GM12878 (cell line): Measurements from ENCODE around the gene PPP1R13B. TPM values are rescaled to one million over a fixed set of nuclear protein-coding genes. Genes with fewer than 3 reads are reported as not detected.

Experiments
- ATAC-seq: fragments of 200-7000 bp; cut with Tn5 transposase; 3 replicates; pipeline ENCODE4 v1.9.1; 2020; ENCODE audit warnings: mild to moderate bottlenecking, moderate library complexity
- BruUV-seq: library from RNA; stranded (reverse); fragments of 400-500 nt; replicated peaks from 2 replicates; lab custom pipeline; 2021; lab: Mats Ljungman, UMichigan
- CTCF ChIA-PET: fragments of 300-600 bp; sonication (Branson Sonifier 250); formaldehyde crosslinking; extraction: SDS; loops from one replicate; lab custom pipeline; 2021; ENCODE audit warnings: inconsistent platforms; lab: Yijun Ruan, JAX
- POLR2A ChIA-PET: fragments of 350-600 bp; formaldehyde crosslinking; extraction: SDS; loops from one replicate; lab custom pipeline; 2021; ENCODE audit warnings: inconsistent platforms; lab: Charles Lee
- RAD21 ChIA-PET: fragments of 300-600 bp; sonication (Branson Sonifier 250); formaldehyde crosslinking; loops from one replicate; lab custom pipeline; 2023; ENCODE audit warnings: antibody characterized with exemption; ENCODE audit not compliant: unreplicated experiment; lab: Charles Lee
- SMC1A ChIA-PET: fragments of 300-600 bp; sonication (Branson Sonifier 250); formaldehyde crosslinking; loops from one replicate; lab custom pipeline; 2023; ENCODE audit not compliant: unreplicated experiment, uncharacterized antibody; lab: Charles Lee
- DNase-seq: peaks from one replicate; pipeline ENCODE4 v3.0.0-alpha.2; 2011; ENCODE audit warnings: low read depth, low spot score
- FAIRE-seq: peaks from 3 replicates; lab custom pipeline; 2011; peaks lifted over from hg19 to GRCh38; lab: Jason Lieb, UNC
- H2AFZ ChIP-seq: 2 replicates; pipeline ENCODE4 v1.6.0; 2011; ENCODE audit warnings: low read depth, low read length, control low read depth; ENCODE audit not compliant: control insufficient read depth
- H3K27ac ChIP-seq: 2 replicates; pipeline ENCODE4 v1.5.1; 2011; ENCODE audit warnings: control low read depth; ENCODE audit not compliant: control insufficient read depth, insufficient read depth
- H3K27me3 ChIP-seq, 2 experiments: replicated peaks in 1 of 2; 2 replicates each; pipeline versions ENCODE4 v1.6.0 to v1.6.1; 2011; ENCODE audit warnings: low read length in 1 of 2; ENCODE audit not compliant: control insufficient read depth in 2 of 2, insufficient read depth in 2 of 2
- H3K36me3 ChIP-seq, 2 experiments: 2 replicates each; pipeline ENCODE4 v1.5.1; 2011; ENCODE audit warnings: low read length in 1 of 2; ENCODE audit not compliant: control insufficient read depth in 2 of 2, insufficient read depth in 2 of 2
- H3K4me1 ChIP-seq: 2 replicates; pipeline ENCODE4 v1.6.1; 2011; ENCODE audit warnings: mild to moderate bottlenecking, low read length, moderate library complexity, mixed read lengths; ENCODE audit not compliant: control insufficient read depth, insufficient read depth
- H3K4me2 ChIP-seq: 2 replicates; pipeline ENCODE4 v1.6.0; 2011; ENCODE audit warnings: control low read depth; ENCODE audit not compliant: control insufficient read depth, insufficient read depth
- H3K4me3 ChIP-seq: fragments of 200-600 bp; sonication (generic); 2 replicates; pipeline ENCODE4 v1.5.1; 2016
- H3K79me2 ChIP-seq: 2 replicates; pipeline ENCODE4 v1.6.0; 2011; ENCODE audit warnings: low read length; ENCODE audit not compliant: control insufficient read depth, insufficient read depth
- H3K9ac ChIP-seq: 2 replicates; pipeline ENCODE4 v1.8.0; 2011; ENCODE audit warnings: low read length, control low read depth, mixed read lengths; ENCODE audit not compliant: control insufficient read depth, insufficient read depth
- H3K9me3 ChIP-seq: replicated peaks from 3 replicates; pipeline ENCODE4 v1.5.1; 2011; ENCODE audit warnings: mild to moderate bottlenecking, low read length; ENCODE audit not compliant: control insufficient read depth, insufficient read depth
- H4K20me1 ChIP-seq: 2 replicates; pipeline ENCODE4 v1.6.0; 2011; ENCODE audit not compliant: control insufficient read depth, insufficient read depth
- ATF3 ChIP-seq: IDR thresholded peaks from 2 replicates; pipeline ENCODE4 v1.6.1; 2011; ENCODE audit warnings: low read depth, mild to moderate bottlenecking, low read length, moderate library complexity, borderline replicate concordance; ENCODE audit errors: extremely low read depth
- ATF7 ChIP-seq: fragments of 450-650 bp; IDR thresholded peaks from 2 replicates; pipeline ENCODE4 v1.6.1; 2016; ENCODE audit warnings: low read depth, mild to moderate bottlenecking
- FOXK2 ChIP-seq: fragments of 450-650 bp; IDR thresholded peaks from 2 replicates; pipeline ENCODE4 v1.6.1; 2017; ENCODE audit warnings: mild to moderate bottlenecking, moderate library complexity
- POLR2A ChIP-seq: IDR thresholded peaks from 2 replicates; pipeline ENCODE4 v1.6.1; 2011; ENCODE audit warnings: low read depth, mild to moderate bottlenecking, low read length
- POU2F2 ChIP-seq: IDR thresholded peaks from 3 replicates; pipeline ENCODE4 v1.6.1; 2011; ENCODE audit warnings: low read depth, mild to moderate bottlenecking, low read length, borderline replicate concordance
- SIX5 ChIP-seq: IDR thresholded peaks from 2 replicates; pipeline ENCODE4 v1.6.1; 2011; ENCODE audit warnings: mild to moderate bottlenecking, low read depth, low read length, moderate library complexity; ENCODE audit not compliant: severe bottlenecking
- ZBTB4 ChIP-seq: fragments of 450-650 bp; formaldehyde crosslinking; IDR thresholded peaks from 2 replicates; pipeline ENCODE4 v1.4.0; 2022; ENCODE audit warnings: mild to moderate bottlenecking, moderate library complexity
- ZNF207 ChIP-seq: fragments of 450-650 bp; IDR thresholded peaks from 2 replicates; pipeline ENCODE4 v1.6.1; 2014; ENCODE audit warnings: antibody characterized with exemption, mild to moderate bottlenecking, borderline replicate concordance
- WGBS: methylation state at CpG from one replicate; pipeline ENCODE4 v1.1.6; 2016; ENCODE audit warnings: low lambda C conversion rate; ENCODE audit not compliant: insufficient replicate concordance, insufficient coverage; ENCODE audit errors: missing lambda C conversion rate; 5-methylcytosine and 5-hydroxymethylcytosine counted together
- in situ Hi-C: fragments of 300-500 bp; cut with MboI; formaldehyde crosslinking; loops from 9 replicates; pipeline ENCODE4 v1.14.3; 2018; ENCODE audit warnings: mixed read lengths
- intact Hi-C: fragments of 100-400 bp; cut with micrococcal nuclease; formaldehyde crosslinking; loops from one replicate; pipeline ENCODE4 v1.14.2; 2022; ENCODE audit not compliant: unreplicated experiment
- polyA plus RNA-seq, 11 experiments: library from polyadenylated mRNA; depleted of rRNA in 4 of 11; unstranded in 6 of 11; stranded (reverse) in 5 of 11; fragments of >200 nt; fragmentation: Nextera tagmentation in 4 of 11; fragmentation: Illumina TruSeq in 1 of 11; extraction: Ambion mirVana in 4 of 11; extraction: Trizol in 1 of 11; gene quantifications; 1 replicate in 1 of 11; 2 replicates in 10 of 11; pipeline versions ENCODE4 v1.2.1 to v1.2.3, GENCODE V29; 2011 to 2016; ENCODE audit warnings: inconsistent platforms in 2 of 11, missing spikeins in 2 of 11, low read depth in 1 of 11
- total RNA-seq, 4 experiments: library from RNA; depleted of rRNA in 3 of 4; stranded (reverse); fragments of >200 nt in 3 of 4; fragmentation: Illumina TruSeq in 1 of 4; extraction: Trizol in 1 of 4; gene quantifications; 2 replicates each; pipeline versions ENCODE4 v1.2.1 to v1.2.3, GENCODE V29; 2013 to 2021

The PPP1R13B gene
- total and polyA plus RNA-seq, 10 of the 15 experiments (the other 5 are each of a cell fraction or from before 2014, with no cell fraction given): 0.16 to 8.1 (median 3.2) TPM

- SMC1A ChIA-PET: no interaction called here
- H3K4me1 ChIP-seq: 0 out of 2 replicates have a peak, but pooled peaks cover 2% of the 10 kb centered on the region
- peaks cover 8 to 31% of the 10 kb centered on the region in 2 experiments; a peak in 3 of 4 replicates for H3K36me3 ChIP-seq
Observed at GRCh38 chr14:103708750-103709187, 138.6 kb downstream of the PPP1R13B start.

More at GRCh38 chr14:103708750-103709187, 138.6 kb downstream of the PPP1R13B start:
- intact Hi-C loops (no loop called here), in situ Hi-C loops (no loop called here)
- CTCF ChIA-PET: interaction anchor here (0.6 kb wide), 1 partner anchor 136 kb away, joined by 3 read pairs; no protein-coding TSS in a partner anchor
- H3K4me2 ChIP-seq: no peak overlapping the region
- H2AFZ ChIP-seq: no peak overlapping the region
- RAD21 ChIA-PET: no interaction called here
- BruUV-seq: no TSS peak
- TF ChIP-seq ZNF207 (no peak), POU2F2 (no peak), ATF3 (no peak), FOXK2 (no peak), POLR2A (peak; percentile 37; the same call in 1 of the 2 replicates), ZBTB4 (CRISPR knock-in tag) (no peak), SIX5 (no peak), ATF7 (no peak)
- DNase-seq (no peak), ATAC-seq (no peak), FAIRE-seq (no peak)
- no peaks in the 10 kb centered on the region for H3K27me3 ChIP-seq
- H3K4me3 ChIP-seq: no peak overlapping the region
- no peaks in the 10 kb centered on the region for H4K20me1 ChIP-seq
- peaks cover 14% of the 10 kb centered on the region for H3K79me2 ChIP-seq
- 97% methylated on average over 17 of the region's 18 CpGs for WGBS
- H3K9ac ChIP-seq: no peak overlapping the region
- POLR2A ChIA-PET: no interaction called here
- no peak overlapping the region for H3K27ac ChIP-seq
- no peaks in the 10 kb centered on the region for H3K9me3 ChIP-seq
